ENCODE measurements around the gene FAM227A. TPM values are rescaled to one million over a fixed set of nuclear protein-coding genes. Genes with fewer than 3 reads are reported as not detected.
"Not testable (repeated sequence)": the region's sequence is repeated elsewhere in the genome, so short reads cannot be mapped to it uniquely, and the experiment has no call there.

FAM227A gene
- total RNA-seq, 3 donors from 2014 or later (not counting 1 experiment from before 2014, with no cell fraction given): 0.07 to 0.29 (median 0.28) TPM

GRCh38 chr22:38623351-38623750, 32.8 kb downstream of the FAM227A start:
- Mint-ChIP-seq H3K4me3 (no peak overlapping the region), H3K36me3 (peaks cover 5% of the 10 kb centered on the region), H3K9me3 (peaks cover under 1 to 1% of the 10 kb centered on the region in 2 donors), H3K27me3 (ENCODE audit: low read depth in 2 of 2) (peaks cover 5 to 7% of the 10 kb centered on the region in 2 donors), H3K4me1 (no peaks in the 10 kb centered on the region), H3K27ac (no peak overlapping the region)
- no peaks in the 10 kb centered on the region for H3K27me3 ChIP-seq (ENCODE audit: control insufficient read depth, insufficient read depth, low read length)
- intact Hi-C loops (cut with micrococcal nuclease): no loop called here
- H3K27ac ChIP-seq (ENCODE audit: low read length): no peak overlapping the region
- no peaks in the 10 kb centered on the region for H3K36me3 ChIP-seq (ENCODE audit: control insufficient read depth, insufficient read depth, low read length)
- WGBS (ENCODE audit: insufficient coverage): 77% methylated on average over 4 of the region's 4 CpGs
- TF ChIP-seq CTCF (IDR thresholded peaks at IDR 0.05): no peak
- H3K4me1 ChIP-seq (ENCODE audit: control insufficient read depth, insufficient read depth, low read length): no peaks in the 10 kb centered on the region
- H3K4me3 ChIP-seq (ENCODE audit: low read length): no peak overlapping the region
- ATAC-seq (no peak), DNase-seq (no peak)
- H3K9me3 ChIP-seq (ENCODE audit: control insufficient read depth, insufficient read depth, low read length): no peaks in the 10 kb centered on the region

- no peaks in the 10 kb centered on the region for H3K4me1 Mint-ChIP-seq
- H3K4me3 Mint-ChIP-seq: no peak overlapping the region
- peaks cover 3 to 4% of the 10 kb centered on the region in 2 donors for H3K9me3 Mint-ChIP-seq
- no peak overlapping the region for H3K4me3 ChIP-seq (ENCODE audit: low read length)
- no peaks in the 10 kb centered on the region for H3K36me3 ChIP-seq (ENCODE audit: control insufficient read depth, insufficient read depth, low read length)
- intact Hi-C loops (cut with micrococcal nuclease): no loop called here
- H3K9me3 ChIP-seq (ENCODE audit: control insufficient read depth, insufficient read depth, low read length): no peaks in the 10 kb centered on the region
- no peaks in the 10 kb centered on the region for H3K27me3 ChIP-seq (ENCODE audit: control insufficient read depth, insufficient read depth, low read length)
- 89% methylated on average over 2 of the region's 2 CpGs for WGBS (ENCODE audit: insufficient coverage)
- H3K27ac Mint-ChIP-seq: no peak overlapping the region
- no peak for TF ChIP-seq CTCF (IDR thresholded peaks at IDR 0.05)
- H3K4me1 ChIP-seq (ENCODE audit: control insufficient read depth, insufficient read depth, low read length): no peaks in the 10 kb centered on the region
- ATAC-seq: no peak
- DNase-seq: no peak
- peaks cover 16 to 18% of the 10 kb centered on the region in 2 donors for H3K27me3 Mint-ChIP-seq (ENCODE audit: low read depth in 2 of 2)
- peaks cover 13% of the 10 kb centered on the region for H3K36me3 Mint-ChIP-seq
- H3K27ac ChIP-seq (ENCODE audit: low read length): no peak overlapping the region
Measured at GRCh38 chr22:38618682-38619081, 37.5 kb downstream of the FAM227A start.

- WGBS (ENCODE audit: insufficient coverage): 100% methylated on average over 1 of the region's 1 CpG
- no peak overlapping the region for H3K27ac Mint-ChIP-seq
- peaks cover 3 to 4% of the 10 kb centered on the region in 2 donors for H3K9me3 Mint-ChIP-seq
- no peak for DNase-seq
- TF ChIP-seq CTCF (IDR thresholded peaks at IDR 0.05): no peak
- ATAC-seq: no peak
- H3K27me3 Mint-ChIP-seq (ENCODE audit: low read depth in 2 of 2): peaks cover 16 to 18% of the 10 kb centered on the region in 2 donors
- intact Hi-C loops (cut with micrococcal nuclease): no loop called here
- no peaks in the 10 kb centered on the region for H3K4me1 ChIP-seq (ENCODE audit: control insufficient read depth, insufficient read depth, low read length)
- H3K4me3 ChIP-seq (ENCODE audit: low read length): no peak overlapping the region
- H3K4me1 Mint-ChIP-seq: no peaks in the 10 kb centered on the region
- no peak overlapping the region for H3K27ac ChIP-seq (ENCODE audit: low read length)
- H3K36me3 Mint-ChIP-seq: peaks cover 13% of the 10 kb centered on the region
- no peaks in the 10 kb centered on the region for H3K27me3 ChIP-seq (ENCODE audit: control insufficient read depth, insufficient read depth, low read length)
- H3K4me3 Mint-ChIP-seq: no peak overlapping the region
- no peaks in the 10 kb centered on the region for H3K36me3 ChIP-seq (ENCODE audit: control insufficient read depth, insufficient read depth, low read length)
- no peaks in the 10 kb centered on the region for H3K9me3 ChIP-seq (ENCODE audit: control insufficient read depth, insufficient read depth, low read length)
Measured at GRCh38 chr22:38618258-38618657, 37.9 kb downstream of the FAM227A start.

GRCh38 chr22:38615064-38615405, 41.2 kb downstream of the FAM227A start:
- peaks cover 16 to 23% of the 10 kb centered on the region in 2 donors for H3K27me3 Mint-ChIP-seq (ENCODE audit: low read depth in 2 of 2)
- intact Hi-C loops (cut with micrococcal nuclease); DNase-seq: not testable (repeated sequence)

More at GRCh38 chr22:38615064-38615405, 41.2 kb downstream of the FAM227A start:
- H3K27ac ChIP-seq (ENCODE audit: low read length); H3K9me3 Mint-ChIP-seq; H3K4me1 Mint-ChIP-seq; H3K4me3 Mint-ChIP-seq; H3K4me3 ChIP-seq (ENCODE audit: low read length); H3K9me3 ChIP-seq (ENCODE audit: control insufficient read depth, insufficient read depth, low read length); H3K4me1 ChIP-seq (ENCODE audit: control insufficient read depth, insufficient read depth, low read length); H3K27ac Mint-ChIP-seq; H3K27me3 ChIP-seq (ENCODE audit: control insufficient read depth, insufficient read depth, low read length); ATAC-seq; H3K36me3 ChIP-seq (ENCODE audit: control insufficient read depth, insufficient read depth, low read length): not testable (repeated sequence)
- peaks cover 13% of the 10 kb centered on the region for H3K36me3 Mint-ChIP-seq
- 92% methylated on average over 9 of the region's 9 CpGs for WGBS (ENCODE audit: insufficient coverage)
